Gastroesophageal sphincter (tissue), 3 donors: ENCODE measurements around the gene TMEM63A.

Experiments used
- EP300 ChIP-seq: sonication (generic); formaldehyde crosslinking; IDR thresholded peaks from one replicate; pipeline ENCODE4 v1.6.1; 2017; ENCODE audit warnings: antibody characterized with exemption, mild to moderate bottlenecking
- POLR2AphosphoS5 ChIP-seq: sonication (generic); formaldehyde crosslinking; IDR thresholded peaks from one replicate; pipeline ENCODE4 v1.6.1; 2017; ENCODE audit warnings: antibody characterized with exemption
- TF ChIP-seq, protein P1 (sequence below), 4 experiments: fragments of 200-600 bp in 2 of 4; fragments of 450-650 bp in 2 of 4; sonication (generic) in 1 of 4; IDR thresholded peaks; one replicate each; pipeline ENCODE4 v1.5.1; 2017 to 2019; ENCODE audit warnings: antibody characterized with exemption in 4 of 4, mild to moderate bottlenecking in 2 of 4, moderate library complexity in 2 of 4

DNA sequence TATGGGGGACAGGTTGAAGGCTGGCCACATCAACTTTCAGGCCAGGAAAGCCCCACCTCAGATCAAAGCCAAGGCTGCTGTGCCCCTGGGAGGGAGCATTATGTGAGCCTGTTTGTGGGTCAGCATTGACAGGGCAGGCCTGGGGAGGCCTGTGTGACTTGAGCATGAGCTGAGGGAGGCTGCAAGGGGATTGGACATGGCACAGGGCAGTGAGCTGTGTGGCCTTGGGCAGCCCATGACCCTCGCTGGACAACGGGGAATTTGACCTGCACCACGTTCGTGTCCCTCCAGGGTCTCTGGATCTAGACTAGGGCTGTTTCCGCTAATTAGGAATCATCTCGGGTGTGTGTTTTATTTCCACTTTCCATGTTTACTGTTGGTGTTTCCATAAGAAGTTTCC is 24.3 kb upstream of the TMEM63A start:
- TF ChIP-seq, protein P1, sequence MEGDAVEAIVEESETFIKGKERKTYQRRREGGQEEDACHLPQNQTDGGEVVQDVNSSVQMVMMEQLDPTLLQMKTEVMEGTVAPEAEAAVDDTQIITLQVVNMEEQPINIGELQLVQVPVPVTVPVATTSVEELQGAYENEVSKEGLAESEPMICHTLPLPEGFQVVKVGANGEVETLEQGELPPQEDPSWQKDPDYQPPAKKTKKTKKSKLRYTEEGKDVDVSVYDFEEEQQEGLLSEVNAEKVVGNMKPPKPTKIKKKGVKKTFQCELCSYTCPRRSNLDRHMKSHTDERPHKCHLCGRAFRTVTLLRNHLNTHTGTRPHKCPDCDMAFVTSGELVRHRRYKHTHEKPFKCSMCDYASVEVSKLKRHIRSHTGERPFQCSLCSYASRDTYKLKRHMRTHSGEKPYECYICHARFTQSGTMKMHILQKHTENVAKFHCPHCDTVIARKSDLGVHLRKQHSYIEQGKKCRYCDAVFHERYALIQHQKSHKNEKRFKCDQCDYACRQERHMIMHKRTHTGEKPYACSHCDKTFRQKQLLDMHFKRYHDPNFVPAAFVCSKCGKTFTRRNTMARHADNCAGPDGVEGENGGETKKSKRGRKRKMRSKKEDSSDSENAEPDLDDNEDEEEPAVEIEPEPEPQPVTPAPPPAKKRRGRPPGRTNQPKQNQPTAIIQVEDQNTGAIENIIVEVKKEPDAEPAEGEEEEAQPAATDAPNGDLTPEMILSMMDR (IDR thresholded peaks at IDR 0.05): no peak
- TF ChIP-seq EP300: no peak
- TF ChIP-seq POLR2AphosphoS5: no peak
